ENCODE measurements around the gene PTPMT1. TPM values are rescaled to one million over a fixed set of nuclear protein-coding genes. Genes with fewer than 3 reads are reported as not detected.

The PTPMT1 gene
- polyA plus RNA-seq, 3 donors, result 39.2 to 87.8 (median 83.3) TPM

GRCh38 chr11:47593934-47594855, 28.8 kb downstream of the PTPMT1 start, which contains the start of gene C1QTNF4:
Gene C1QTNF4 (minus strand): TSS chr11:47594411. CDS start chr11:47590810, 3,601 bp downstream.
- no peak for DNase-seq
- Histone ChIP-seq H3K36me3 (replicated peaks in 1 of 2; ENCODE audit: control insufficient read depth in 1 of 2, insufficient read depth in 2 of 2, low read length in 2 of 2) (no peaks in the 10 kb centered on the region), H3K9me3 (replicated peaks in 1 of 2; ENCODE audit: control insufficient read depth in 1 of 2, insufficient read depth in 1 of 2, low read length in 2 of 2) (peaks cover 0 to 6% of the 10 kb centered on the region in 2 donors), H3K9ac (ENCODE audit: insufficient read depth, low read length, poor library complexity, severe bottlenecking) (peak within 1 kb of the TSS; percentile 21), H3K27me3 (ENCODE audit: control insufficient read depth in 2 of 2, insufficient read depth in 2 of 2, low read length in 2 of 2) (peaks cover 16 to 29% of the 10 kb centered on the region in 2 donors), H3K79me2 (ENCODE audit: insufficient read depth, low read length) (peaks cover 4% of the 10 kb centered on the region), H2AFZ (ENCODE audit: insufficient read depth, low read depth, low read length, poor library complexity, severe bottlenecking) (peak within 1 kb of the TSS; percentile 21), H3K4me3 (replicated peaks in 1 of 3; ENCODE audit: low read depth in 2 of 3, low read length in 3 of 3) (peak within 1 kb of the TSS in 1 of 3 experiments; percentile 48), H3K27ac (ENCODE audit: low read depth in 1 of 2, low read length in 2 of 2) (no peak within 1 kb of the TSS), H3K4me1 (ENCODE audit: control insufficient read depth in 1 of 2, insufficient read depth in 2 of 2, low read length in 2 of 2) (peaks cover 15 to 27% of the 10 kb centered on the region in 2 donors), H3K4me2 (replicated peaks; ENCODE audit: extremely low read depth, low read length, poor library complexity, severe bottlenecking) (peak within 1 kb of the TSS; percentile 52), H4K20me1 (ENCODE audit: insufficient read depth, low read length) (no peaks in the 10 kb centered on the region)
- Mint-ChIP-seq H3K27me3 (ENCODE audit: low read depth in 3 of 3) (peaks cover 29 to 37% (median 30%) of the 10 kb centered on the region in 3 donors), H3K4me3 (peak within 1 kb of the TSS; percentile 34 to 82), H3K4me1 (peaks cover 29% of the 10 kb centered on the region), H3K27ac (peak within 1 kb of the TSS in 3 of 7 donors; percentile 6 to 42 (median 41)), H3K36me3 (peaks cover 0 to 9% of the 10 kb centered on the region in 2 donors), H3K9me3 (peaks cover 0 to 12% (median 3%) of the 10 kb centered on the region in 7 donors)
- WGBS (ENCODE audit: insufficient coverage), result 2% methylated on average over 47 of the region's 48 CpGs
- TF ChIP-seq CTCF (IDR thresholded peaks at IDR 0.05), result no peak
- intact Hi-C loops (cut with micrococcal nuclease), result no loop called here

GRCh38 chr11:47595029-47595428, 29.6 kb downstream of the PTPMT1 start:
- Histone ChIP-seq H3K27ac (ENCODE audit: low read depth in 1 of 2, low read length in 2 of 2) (no peak overlapping the region), H3K9me3 (replicated peaks in 1 of 2; ENCODE audit: control insufficient read depth in 1 of 2, insufficient read depth in 1 of 2, low read length in 2 of 2) (peaks cover 0 to 6% of the 10 kb centered on the region in 2 donors), H3K79me2 (ENCODE audit: insufficient read depth, low read length) (no peaks in the 10 kb centered on the region), H3K4me3 (replicated peaks in 1 of 3; ENCODE audit: low read depth in 2 of 3, low read length in 3 of 3) (no peak overlapping the region), H2AFZ (ENCODE audit: insufficient read depth, low read depth, low read length, poor library complexity, severe bottlenecking) (no peak overlapping the region), H3K9ac (ENCODE audit: insufficient read depth, low read length, poor library complexity, severe bottlenecking) (no peak overlapping the region), H3K4me1 (ENCODE audit: control insufficient read depth in 1 of 2, insufficient read depth in 2 of 2, low read length in 2 of 2) (peaks cover 15 to 27% of the 10 kb centered on the region in 2 donors), H3K27me3 (ENCODE audit: control insufficient read depth in 2 of 2, insufficient read depth in 2 of 2, low read length in 2 of 2) (peaks cover 16 to 29% of the 10 kb centered on the region in 2 donors), H3K4me2 (replicated peaks; ENCODE audit: extremely low read depth, low read length, poor library complexity, severe bottlenecking) (no peak overlapping the region), H3K36me3 (replicated peaks in 1 of 2; ENCODE audit: control insufficient read depth in 1 of 2, insufficient read depth in 2 of 2, low read length in 2 of 2) (no peaks in the 10 kb centered on the region), H4K20me1 (ENCODE audit: insufficient read depth, low read length) (no peaks in the 10 kb centered on the region)
- 74% methylated on average over 4 of the region's 7 CpGs for WGBS (ENCODE audit: insufficient coverage)
- H3K9me3 Mint-ChIP-seq, result peaks cover 0 to 12% (median 3%) of the 10 kb centered on the region in 7 donors
- no peak overlapping the region for H3K4me3 Mint-ChIP-seq
- no peak for TF ChIP-seq CTCF (IDR thresholded peaks at IDR 0.05)
- peaks cover 29 to 37% (median 30%) of the 10 kb centered on the region in 3 donors for H3K27me3 Mint-ChIP-seq (ENCODE audit: low read depth in 3 of 3)
- no peak for DNase-seq
- intact Hi-C loops (cut with micrococcal nuclease), result no loop called here
- H3K27ac Mint-ChIP-seq, result peak overlapping the region in 2 of 7 donors; percentile 6 to 41
- peaks cover 0 to 9% of the 10 kb centered on the region in 2 donors for H3K36me3 Mint-ChIP-seq
- peaks cover 29% of the 10 kb centered on the region for H3K4me1 Mint-ChIP-seq

Data from CD14-positive monocyte (primary cell).